ENCODE results near the gene HDAC4.

HDAC4 gene

GRCh38 chr2:239211396-239212094 is 189.3 kb downstream of the HDAC4 start:
- no peak for DNase-seq

- DNase-seq: no peak
Measured at GRCh38 chr2:239209783-239210182, 191.0 kb downstream of the HDAC4 start.

- no peak for DNase-seq
Measured at GRCh38 chr2:239208465-239209180, 192.2 kb downstream of the HDAC4 start.

- DNase-seq: no peak
Measured at GRCh38 chr2:239206851-239207250, 194.0 kb downstream of the HDAC4 start.

- DNase-seq: no peak
Measured at GRCh38 chr2:239206042-239206441, 194.8 kb downstream of the HDAC4 start.

- DNase-seq: no peak
Measured at GRCh38 chr2:239204876-239205468, 195.8 kb downstream of the HDAC4 start.

GRCh38 chr2:239204136-239204875 is 196.5 kb downstream of the HDAC4 start:
- DNase-seq: no peak

GRCh38 chr2:239203443-239204135 is 197.2 kb downstream of the HDAC4 start:
- no peak for DNase-seq

- DNase-seq: no peak
Measured at GRCh38 chr2:239202836-239203235, 198.0 kb downstream of the HDAC4 start.

- DNase-seq: no peak
Measured at GRCh38 chr2:239202343-239202742, 198.5 kb downstream of the HDAC4 start.

- DNase-seq: no peak
Measured at GRCh38 chr2:239201884-239202283, 198.9 kb downstream of the HDAC4 start.

- DNase-seq: no peak
Measured at GRCh38 chr2:239201531-239201876, 199.3 kb downstream of the HDAC4 start.

- DNase-seq: no peak
Measured at GRCh38 chr2:239200646-239201530, 199.9 kb downstream of the HDAC4 start.

- DNase-seq: no peak
Measured at GRCh38 chr2:239199041-239199768, 201.6 kb downstream of the HDAC4 start.

GRCh38 chr2:239198221-239198620 is 202.6 kb downstream of the HDAC4 start:
- no peak for DNase-seq

GRCh38 chr2:239197146-239197545 is 203.7 kb downstream of the HDAC4 start:
- DNase-seq: no peak

GRCh38 chr2:239196474-239197021 is 204.3 kb downstream of the HDAC4 start:
- no peak for DNase-seq

GRCh38 chr2:239195992-239196391 is 204.8 kb downstream of the HDAC4 start:
- DNase-seq: no peak

GRCh38 chr2:239195318-239195871 is 205.4 kb downstream of the HDAC4 start:
- DNase-seq: no peak

GRCh38 chr2:239194731-239195317 is 206.0 kb downstream of the HDAC4 start:
- DNase-seq: no peak

Measured in T1000 (cell line).